Measurements from ENCODE around the gene QRFP.

GRCh38 chr9:130934702-130935647 is 38.4 kb upstream of the QRFP start:
- TF ChIP-seq, protein P1, sequence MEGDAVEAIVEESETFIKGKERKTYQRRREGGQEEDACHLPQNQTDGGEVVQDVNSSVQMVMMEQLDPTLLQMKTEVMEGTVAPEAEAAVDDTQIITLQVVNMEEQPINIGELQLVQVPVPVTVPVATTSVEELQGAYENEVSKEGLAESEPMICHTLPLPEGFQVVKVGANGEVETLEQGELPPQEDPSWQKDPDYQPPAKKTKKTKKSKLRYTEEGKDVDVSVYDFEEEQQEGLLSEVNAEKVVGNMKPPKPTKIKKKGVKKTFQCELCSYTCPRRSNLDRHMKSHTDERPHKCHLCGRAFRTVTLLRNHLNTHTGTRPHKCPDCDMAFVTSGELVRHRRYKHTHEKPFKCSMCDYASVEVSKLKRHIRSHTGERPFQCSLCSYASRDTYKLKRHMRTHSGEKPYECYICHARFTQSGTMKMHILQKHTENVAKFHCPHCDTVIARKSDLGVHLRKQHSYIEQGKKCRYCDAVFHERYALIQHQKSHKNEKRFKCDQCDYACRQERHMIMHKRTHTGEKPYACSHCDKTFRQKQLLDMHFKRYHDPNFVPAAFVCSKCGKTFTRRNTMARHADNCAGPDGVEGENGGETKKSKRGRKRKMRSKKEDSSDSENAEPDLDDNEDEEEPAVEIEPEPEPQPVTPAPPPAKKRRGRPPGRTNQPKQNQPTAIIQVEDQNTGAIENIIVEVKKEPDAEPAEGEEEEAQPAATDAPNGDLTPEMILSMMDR (IDR thresholded peaks at IDR 0.05; ENCODE audit: insufficient read depth, low read length, poor library complexity, severe bottlenecking): no peak
- TF ChIP-seq EZH2phosphoT487 (conservative IDR thresholded peaks at IDR 0.05; ENCODE audit: low read length): no peak

Data from SU-DHL-6 (cell line).